ENCODE data around the gene TBX6.
"Not testable (repeated sequence)": the region's sequence is repeated elsewhere in the genome, so short reads cannot be mapped to it uniquely, and the experiment has no call there.

DNA sequence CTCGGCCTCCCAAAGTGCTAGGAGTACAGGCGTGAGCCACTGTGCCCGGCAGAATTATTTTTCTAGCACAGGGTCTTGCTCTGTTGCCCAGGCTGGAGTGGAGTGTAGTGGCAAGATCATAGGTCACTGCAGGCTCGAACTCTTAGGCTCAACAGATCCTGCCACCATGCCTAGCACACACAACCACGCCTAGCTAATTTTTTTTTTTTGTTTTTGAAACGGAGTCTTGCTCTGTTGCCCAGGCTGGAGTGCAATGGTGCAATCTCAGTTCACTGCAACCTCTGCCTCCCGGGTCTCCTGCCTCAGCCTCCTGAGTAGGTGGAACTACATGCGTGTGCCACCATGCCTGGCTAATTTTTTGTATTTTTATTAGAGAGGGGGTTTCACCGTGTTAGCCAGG lies 34.0 kb upstream of the TBX6 start:
- TF ChIP-seq EZH2 (IDR thresholded peaks at IDR 0.05); POLR2AphosphoS5 (IDR thresholded peaks at IDR 0.05; ENCODE audit: borderline replicate concordance, low read depth, low read length): not testable (repeated sequence)

All from SK-N-MC (cell line).